ENCODE measurements around the gene FGD2. TPM values are rescaled to one million over a fixed set of nuclear protein-coding genes. Genes with fewer than 3 reads are reported as not detected.
A peak's percentile ranks its signal among the peaks of the same experiment; 100 is the strongest.

Gene FGD2
- total RNA-seq, 2 donors from 2014 or later, result 3.4 to 17.9 TPM

DNA sequence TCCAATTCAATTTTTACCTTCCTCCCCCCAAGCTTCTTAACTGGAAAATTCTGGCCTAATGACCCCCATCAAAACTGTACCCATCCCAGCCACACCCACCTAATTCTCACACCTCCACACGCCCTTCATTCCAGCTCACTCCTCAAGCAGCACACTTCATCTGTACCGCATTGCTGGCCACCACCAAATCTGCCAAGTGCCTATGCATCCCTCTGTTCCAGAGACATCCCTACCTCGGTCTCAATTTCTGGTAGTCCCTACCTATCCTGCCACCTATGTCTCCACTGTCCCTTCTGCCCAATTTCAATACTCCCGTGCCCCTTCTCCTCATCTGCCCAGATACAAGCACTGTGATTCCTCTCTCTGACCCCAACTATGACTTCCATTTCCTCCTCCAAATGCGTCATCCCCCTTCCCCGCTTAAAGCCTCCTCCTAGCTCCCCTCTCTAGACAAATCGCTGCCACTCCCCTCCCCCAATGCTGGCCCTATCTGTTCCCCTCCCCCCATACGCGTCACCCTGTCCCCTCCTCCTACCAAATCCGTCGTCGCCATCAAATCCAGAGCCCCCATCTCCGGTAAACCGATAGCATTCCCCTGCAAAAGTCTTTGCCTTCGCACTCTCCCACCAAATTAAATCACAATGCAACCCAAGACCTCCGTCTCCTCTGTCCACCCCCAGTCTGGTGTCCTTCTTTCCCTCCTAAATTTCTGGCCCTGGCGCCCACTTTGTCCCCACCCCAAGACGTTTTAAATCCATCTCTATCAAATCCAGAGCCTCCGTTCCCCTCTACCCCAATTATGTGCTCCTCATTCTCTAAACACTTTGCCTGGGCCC is 20.7 kb upstream of the FGD2 start:
- no peak for DNase-seq (ENCODE audit: low spot score)
- intact Hi-C loops (cut with DNase I), result loop anchor here (2.0 to 5.0 kb wide), 2 partner anchors 34 to 188 kb away; partner anchors contain the start of gene PIM1
- TF ChIP-seq POLR2AphosphoS5 (IDR thresholded peaks at IDR 0.05) (no peak), POLR2A (IDR thresholded peaks at IDR 0.05) (peak; percentile 18)
- TF ChIP-seq, protein P1, sequence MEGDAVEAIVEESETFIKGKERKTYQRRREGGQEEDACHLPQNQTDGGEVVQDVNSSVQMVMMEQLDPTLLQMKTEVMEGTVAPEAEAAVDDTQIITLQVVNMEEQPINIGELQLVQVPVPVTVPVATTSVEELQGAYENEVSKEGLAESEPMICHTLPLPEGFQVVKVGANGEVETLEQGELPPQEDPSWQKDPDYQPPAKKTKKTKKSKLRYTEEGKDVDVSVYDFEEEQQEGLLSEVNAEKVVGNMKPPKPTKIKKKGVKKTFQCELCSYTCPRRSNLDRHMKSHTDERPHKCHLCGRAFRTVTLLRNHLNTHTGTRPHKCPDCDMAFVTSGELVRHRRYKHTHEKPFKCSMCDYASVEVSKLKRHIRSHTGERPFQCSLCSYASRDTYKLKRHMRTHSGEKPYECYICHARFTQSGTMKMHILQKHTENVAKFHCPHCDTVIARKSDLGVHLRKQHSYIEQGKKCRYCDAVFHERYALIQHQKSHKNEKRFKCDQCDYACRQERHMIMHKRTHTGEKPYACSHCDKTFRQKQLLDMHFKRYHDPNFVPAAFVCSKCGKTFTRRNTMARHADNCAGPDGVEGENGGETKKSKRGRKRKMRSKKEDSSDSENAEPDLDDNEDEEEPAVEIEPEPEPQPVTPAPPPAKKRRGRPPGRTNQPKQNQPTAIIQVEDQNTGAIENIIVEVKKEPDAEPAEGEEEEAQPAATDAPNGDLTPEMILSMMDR (IDR thresholded peaks at IDR 0.05), result no peak

DNA sequence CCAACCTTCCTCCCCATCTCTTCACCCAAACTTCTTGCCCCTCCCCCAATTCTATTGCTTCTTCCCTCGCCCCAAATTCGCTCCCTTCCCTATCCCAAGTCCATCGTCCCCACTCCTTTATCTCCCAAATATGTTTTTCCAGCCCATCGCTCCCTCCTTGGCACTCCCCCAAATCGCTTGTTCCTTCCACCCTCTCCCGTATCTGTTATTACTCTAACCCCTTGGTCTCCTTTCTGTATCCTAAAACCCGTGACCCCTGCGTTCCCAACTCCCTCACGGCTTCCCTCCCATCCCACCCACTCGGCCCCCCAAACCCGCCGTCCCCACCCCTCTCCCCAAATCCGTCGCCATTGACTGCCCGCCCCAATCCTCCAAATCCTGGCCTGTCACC is 20.0 kb upstream of the FGD2 start:
- H3K9me3 ChIP-seq, result no peaks in the 10 kb centered on the region
- TF ChIP-seq POLR2A (IDR thresholded peaks at IDR 0.05) (no peak), POLR2AphosphoS5 (IDR thresholded peaks at IDR 0.05) (no peak)
- TF ChIP-seq, protein P1 (IDR thresholded peaks at IDR 0.05), result no peak
- intact Hi-C loops (cut with DNase I), result loop anchor here (2.0 to 5.0 kb wide), 2 partner anchors 33 to 187 kb away; partner anchors contain the start of gene PIM1
- H3K4me3 ChIP-seq, result peak overlapping the region; percentile 99 to 100
- peak overlapping the region; percentile 97 to 98 for H3K27ac ChIP-seq
- H3K36me3 ChIP-seq, result no peaks in the 10 kb centered on the region
- peaks cover 4% of the 10 kb centered on the region for H3K4me1 ChIP-seq (replicated peaks)
- under 1% methylated on average over 15 of the region's 15 CpGs for WGBS
- no peak for DNase-seq (ENCODE audit: low spot score)
- no peaks in the 10 kb centered on the region for H3K27me3 ChIP-seq (replicated peaks; ENCODE audit: insufficient read depth)

More for the DNA sequence above, 20.7 kb upstream of the FGD2 start:
- peaks cover 4% of the 10 kb centered on the region for H3K4me1 ChIP-seq (replicated peaks)
- WGBS, result 7% methylated on average over 19 of the region's 19 CpGs
- H3K36me3 ChIP-seq, result no peaks in the 10 kb centered on the region
- H3K27me3 ChIP-seq (replicated peaks; ENCODE audit: insufficient read depth), result no peaks in the 10 kb centered on the region
- H3K27ac ChIP-seq, result peak overlapping the region; percentile 97 to 98
- H3K9me3 ChIP-seq, result no peaks in the 10 kb centered on the region
- peak overlapping the region; percentile 99 to 100 for H3K4me3 ChIP-seq

DNA sequence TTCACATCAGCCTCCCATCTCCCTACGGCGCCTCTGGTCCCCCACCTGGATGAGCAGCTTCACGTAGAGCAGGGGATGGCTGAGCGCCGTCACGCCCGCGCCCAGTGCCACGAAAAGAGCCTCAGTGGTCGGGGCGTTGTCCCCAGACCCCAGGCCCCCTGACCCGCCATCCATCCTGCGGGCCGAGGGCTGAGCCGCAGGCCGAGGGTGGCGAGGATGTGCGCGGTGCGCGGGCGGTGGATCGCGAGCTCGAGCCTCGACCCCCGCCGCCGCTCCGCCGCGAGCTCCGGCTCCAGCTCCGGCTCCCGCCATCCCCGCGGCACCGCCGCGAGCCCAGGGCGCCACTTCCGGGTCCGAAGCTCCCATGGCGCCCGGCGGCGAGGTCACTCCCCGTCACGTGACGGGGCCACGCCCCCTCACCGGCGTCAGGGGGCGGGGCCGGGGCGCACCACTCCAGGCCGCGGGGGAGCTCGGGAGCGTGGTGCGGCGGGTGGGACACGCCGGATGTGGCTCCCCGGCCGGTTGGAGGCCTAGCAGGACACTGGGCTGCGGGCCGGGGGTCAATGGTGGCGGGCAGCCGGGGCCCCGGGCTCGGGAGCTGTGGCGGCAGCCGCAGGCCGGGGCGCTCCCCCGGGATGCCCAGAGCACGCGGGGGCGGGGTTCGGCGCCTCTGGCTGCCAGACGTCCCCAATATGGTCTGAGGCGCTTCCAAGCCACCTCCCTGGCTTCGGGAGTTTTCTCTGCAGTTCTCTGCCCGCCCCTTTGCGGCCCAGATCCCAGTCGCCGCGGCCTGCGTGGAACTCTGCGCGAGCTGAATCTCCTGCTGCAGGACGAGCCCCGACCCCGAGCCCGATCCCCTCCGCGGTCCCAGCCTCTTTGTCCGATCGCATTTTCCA is 19.4 kb upstream of the FGD2 start, which contains the start of gene MTCH1:
Gene MTCH1, minus strand, starts transcription at position 389 of the 896 bp plus-strand sequence. Its CDS starts 23 bp downstream, at position 366.
- peak within 1 kb of the TSS; percentile 99 to 100 for H3K4me3 ChIP-seq
- DNase-seq (ENCODE audit: low spot score), result peak; percentile 85
- no peaks in the 10 kb centered on the region for H3K27me3 ChIP-seq (replicated peaks; ENCODE audit: insufficient read depth)
- intact Hi-C loops (cut with DNase I), result loop anchor here (2.0 to 5.0 kb wide), 2 partner anchors 33 to 186 kb away; partner anchors contain the start of gene PIM1
- TF ChIP-seq POLR2AphosphoS5 (IDR thresholded peaks at IDR 0.05) (peak; percentile 64), POLR2A (IDR thresholded peaks at IDR 0.05) (peak; percentile 99)
- TF ChIP-seq, protein P1 (IDR thresholded peaks at IDR 0.05), result peak in 1 of 4 experiments; percentile 3
- under 1% methylated on average over 78 of the region's 101 CpGs for WGBS
- H3K4me1 ChIP-seq (replicated peaks), result peaks cover 4% of the 10 kb centered on the region
- no peaks in the 10 kb centered on the region for H3K9me3 ChIP-seq
- H3K36me3 ChIP-seq, result no peaks in the 10 kb centered on the region
- H3K27ac ChIP-seq, result peak within 1 kb of the TSS; percentile 97 to 98

DNA sequence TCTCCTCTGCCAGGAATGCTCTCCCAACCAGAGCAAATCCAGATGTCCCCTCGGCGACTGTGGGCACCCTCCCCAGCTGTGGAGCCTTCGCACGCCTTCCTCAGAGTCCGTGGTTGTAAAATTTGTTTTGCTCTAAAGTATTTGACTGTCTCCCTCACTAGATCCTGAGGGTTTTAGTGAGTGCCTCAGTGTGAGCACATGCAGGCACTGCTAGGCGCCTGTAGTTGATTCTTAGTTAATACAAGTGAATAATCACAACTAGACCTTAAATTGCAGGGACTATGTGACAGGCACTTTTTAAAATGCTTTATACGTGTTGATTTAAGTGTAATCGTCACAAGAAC is 18.8 kb upstream of the FGD2 start:
- TF ChIP-seq, protein P1 (IDR thresholded peaks at IDR 0.05), result no peak
- TF ChIP-seq POLR2AphosphoS5 (IDR thresholded peaks at IDR 0.05), result peak; percentile 4
- Histone ChIP-seq H3K9me3 (no peaks in the 10 kb centered on the region), H3K27ac (peak overlapping the region; percentile 97 to 98), H3K36me3 (no peaks in the 10 kb centered on the region), H3K27me3 (replicated peaks; ENCODE audit: insufficient read depth) (no peaks in the 10 kb centered on the region), H3K4me1 (replicated peaks) (peaks cover 4% of the 10 kb centered on the region), H3K4me3 (peak overlapping the region; percentile 99 to 100)
- no peak for DNase-seq (ENCODE audit: low spot score)
- WGBS, result under 1% methylated on average over 8 of the region's 8 CpGs
- intact Hi-C loops (cut with DNase I), result loop anchor here (5.0 kb wide), 1 partner anchor 186 kb away; the partner anchor contains the start of gene PIM1

Data from prostate gland (tissue), 2 donors.